ENCODE results near the gene RBMS1.

GRCh38 chr2:160226367-160226766, 267.2 kb downstream of the RBMS1 start:
- TF ChIP-seq POLR2AphosphoS5 (IDR thresholded peaks at IDR 0.05; ENCODE audit: low read depth, low read length) (no peak), TAF1 (IDR thresholded peaks at IDR 0.05; ENCODE audit: low read depth, low read length) (no peak)

All from GM12891 (cell line).